GM19438 (cell line): Measurements from ENCODE around the gene RHOT1.
"Not testable (repeated sequence)": the region's sequence is repeated elsewhere in the genome, so short reads cannot be mapped to it uniquely, and the experiment has no call there.

Source experiments
- ATAC-seq: cut with Tn5 transposase; IDR thresholded peaks from one replicate; pipeline ENCODE4 v1.9.1; 2021; ENCODE audit warnings: low read depth; ENCODE audit not compliant: unreplicated experiment

Gene RHOT1

DNA sequence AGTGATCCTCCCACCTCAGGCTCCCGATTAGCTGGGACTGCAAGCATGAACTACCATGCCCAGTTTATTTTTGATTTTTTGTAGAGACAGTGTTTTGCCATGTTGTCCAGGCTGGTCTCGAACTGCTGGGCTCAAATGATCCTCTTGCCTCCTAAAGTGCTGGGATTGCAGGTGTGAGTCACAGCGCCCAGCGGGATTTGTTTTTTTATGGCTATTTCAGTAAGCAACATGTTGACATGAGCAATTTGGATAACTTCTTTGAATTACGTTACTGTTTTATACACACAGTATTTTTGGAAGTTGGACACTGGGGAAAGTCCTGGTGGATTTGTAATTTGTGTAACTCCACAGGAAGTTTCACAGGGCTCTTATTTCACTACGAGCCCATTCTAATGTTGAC lies 18.5 kb upstream of the RHOT1 start:
- no peak for ATAC-seq

- no peak for ATAC-seq
Measured at GRCh38 chr17:32124985-32125847, 17.1 kb upstream of the RHOT1 start.

DNA sequence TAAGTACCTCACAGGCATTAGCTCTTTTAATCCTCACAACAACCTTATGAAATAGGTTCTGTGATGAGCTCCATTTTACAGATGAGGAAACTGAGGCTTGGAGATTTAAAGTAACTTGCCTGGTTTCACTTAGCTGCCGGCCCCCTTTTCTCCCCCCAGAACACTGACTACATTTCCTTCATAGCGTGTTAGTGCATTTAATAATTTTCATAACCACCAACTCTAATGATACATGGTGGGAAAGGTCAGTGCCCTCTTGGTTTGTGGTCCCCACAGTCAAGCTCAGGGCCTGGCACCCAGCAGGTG lies 16.5 kb upstream of the RHOT1 start:
- no peak for ATAC-seq

DNA sequence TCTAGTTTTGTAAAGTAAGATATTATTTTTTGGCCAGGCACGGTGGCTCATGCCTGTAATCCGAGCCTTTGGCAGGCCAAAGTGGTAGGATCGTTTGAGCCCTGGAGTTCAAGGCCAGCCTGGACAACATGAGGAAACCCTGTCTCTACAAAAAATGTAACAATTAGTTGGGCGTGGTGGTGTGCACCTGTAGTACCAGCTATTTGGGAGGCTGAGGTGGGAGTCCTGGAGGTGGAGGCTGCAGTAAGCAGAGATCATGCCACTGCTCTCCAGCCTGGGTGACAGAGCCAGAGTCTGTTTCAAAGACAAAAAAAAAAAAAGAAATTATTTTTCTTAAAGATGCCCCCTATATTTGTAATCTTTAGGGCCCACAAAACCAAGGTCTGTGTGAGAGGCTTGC lies 16.0 kb upstream of the RHOT1 start:
- ATAC-seq: no peak

DNA sequence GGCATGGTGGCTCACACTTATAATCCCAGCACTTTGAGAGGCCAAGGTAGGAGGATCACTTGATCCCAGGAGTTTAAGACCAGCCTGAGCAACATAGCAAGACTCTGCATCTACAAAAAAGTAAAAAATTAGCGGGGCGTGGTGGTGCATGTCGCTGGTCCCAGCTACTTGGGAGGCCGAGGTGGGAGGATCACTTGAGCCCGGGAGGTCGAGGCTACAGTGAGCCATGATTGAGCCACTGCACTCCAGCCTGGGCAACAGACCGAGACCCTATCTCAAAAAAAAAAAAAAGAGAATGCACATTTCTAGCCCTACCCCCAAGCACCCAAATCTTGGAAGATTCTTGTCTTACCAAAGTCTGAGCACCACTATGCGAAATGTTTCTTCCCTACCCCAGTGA lies 15.6 kb upstream of the RHOT1 start:
- no peak for ATAC-seq

DNA sequence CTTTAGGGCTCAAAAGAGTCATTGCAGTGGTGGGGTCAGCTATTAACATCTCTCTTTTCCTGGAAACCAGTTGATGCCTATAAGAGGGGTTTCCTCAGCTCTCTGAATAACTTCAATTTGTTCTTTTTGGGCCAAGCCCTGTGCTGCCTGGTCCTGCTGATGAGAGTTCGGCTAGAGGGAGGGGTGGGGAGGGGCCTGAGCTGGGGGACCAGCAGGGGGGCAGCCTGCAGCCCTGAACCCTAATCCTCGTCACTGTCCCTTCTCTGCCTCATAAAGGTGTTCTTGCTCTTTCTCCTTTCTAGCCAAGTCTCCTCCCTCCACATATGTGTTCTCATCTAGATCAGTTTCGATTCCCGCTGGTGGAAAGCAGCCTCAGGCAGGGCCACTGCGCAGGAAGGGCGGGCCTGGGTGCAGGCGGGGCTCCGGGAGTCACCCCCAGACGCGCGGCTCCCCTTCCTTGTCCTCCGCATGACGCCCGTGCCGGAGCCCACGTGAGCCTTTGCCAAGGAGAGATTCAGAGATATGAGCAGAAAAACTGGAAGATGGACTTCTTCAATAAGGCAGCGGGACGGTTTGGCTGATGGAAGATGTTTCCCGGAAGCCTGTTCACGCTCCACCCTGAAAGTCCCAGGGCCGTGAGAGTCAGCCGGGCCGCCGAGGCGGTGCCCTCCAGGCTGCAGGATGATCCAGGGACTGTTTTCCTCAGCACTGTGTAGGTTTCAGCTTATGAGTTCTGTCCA lies 15.0 kb upstream of the RHOT1 start:
- ATAC-seq: peak; percentile 80

DNA sequence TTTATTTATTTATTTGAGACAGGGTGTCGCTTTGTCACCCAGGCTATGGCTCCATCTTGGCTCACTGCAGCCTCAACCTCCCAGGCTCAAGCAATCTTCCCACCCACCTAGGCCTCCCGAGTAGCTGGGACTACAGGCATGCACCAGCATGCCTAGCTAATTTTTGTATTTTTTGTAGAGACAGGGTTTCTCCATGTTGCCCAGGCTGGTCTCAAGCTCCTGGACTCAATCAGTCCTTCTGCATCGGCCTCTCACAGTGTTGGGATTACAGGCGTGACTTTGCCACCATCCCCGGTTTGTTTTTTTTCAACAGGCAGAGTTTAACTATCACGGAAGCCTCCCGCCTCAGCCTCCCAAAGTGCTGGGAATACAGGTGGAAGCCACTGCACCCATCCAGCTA lies 13.8 kb upstream of the RHOT1 start:
- not testable (repeated sequence) for ATAC-seq

DNA sequence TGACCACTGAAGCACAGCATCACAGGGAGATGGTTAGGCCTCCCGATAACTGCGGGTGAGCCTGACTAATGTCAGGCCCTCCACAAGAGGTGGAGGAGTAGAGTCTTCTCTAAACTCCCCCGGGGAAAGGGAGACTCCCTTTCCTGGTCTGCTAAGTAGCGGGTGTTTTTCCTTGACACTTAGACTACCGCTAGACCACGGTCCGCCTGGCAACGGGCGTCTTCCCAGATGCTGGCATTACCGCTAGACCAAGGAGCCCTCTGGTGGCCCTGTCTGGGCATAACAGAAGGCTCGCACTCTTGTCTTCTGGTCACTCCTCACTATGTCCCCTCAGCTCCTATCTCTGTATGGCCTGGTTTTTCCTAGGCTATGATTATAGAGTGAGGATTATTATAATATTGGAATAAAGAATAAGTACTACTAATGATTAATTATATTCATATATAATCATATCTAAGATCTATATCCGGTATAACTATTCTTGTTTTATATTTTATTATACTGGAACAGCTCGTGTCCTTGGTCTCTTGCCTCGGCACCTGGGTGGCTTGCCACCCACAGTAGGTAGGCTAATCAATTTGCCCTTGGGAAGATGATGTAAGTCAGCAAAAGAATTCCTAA lies 6.7 kb upstream of the RHOT1 start:
- not testable (repeated sequence) for ATAC-seq

DNA sequence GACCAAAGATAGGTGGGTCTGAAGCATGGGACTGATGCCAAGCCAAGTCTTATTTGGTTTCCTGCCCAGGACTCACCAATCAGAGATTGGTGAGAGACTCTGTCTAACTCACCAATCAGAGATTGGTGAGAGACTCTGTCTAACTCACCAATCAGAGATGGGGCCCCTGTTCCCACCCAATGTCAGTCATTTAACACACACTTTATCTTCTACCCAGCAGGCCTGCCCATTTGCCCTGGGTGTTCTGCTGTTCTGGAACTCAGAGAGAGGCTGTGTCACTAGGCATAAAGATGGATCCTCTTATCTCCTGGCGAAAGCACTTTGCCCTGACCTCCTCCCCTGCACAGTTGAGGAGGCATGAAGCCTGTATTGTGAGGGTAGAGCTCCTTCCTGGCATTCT lies 5.4 kb upstream of the RHOT1 start:
- ATAC-seq: no peak

DNA sequence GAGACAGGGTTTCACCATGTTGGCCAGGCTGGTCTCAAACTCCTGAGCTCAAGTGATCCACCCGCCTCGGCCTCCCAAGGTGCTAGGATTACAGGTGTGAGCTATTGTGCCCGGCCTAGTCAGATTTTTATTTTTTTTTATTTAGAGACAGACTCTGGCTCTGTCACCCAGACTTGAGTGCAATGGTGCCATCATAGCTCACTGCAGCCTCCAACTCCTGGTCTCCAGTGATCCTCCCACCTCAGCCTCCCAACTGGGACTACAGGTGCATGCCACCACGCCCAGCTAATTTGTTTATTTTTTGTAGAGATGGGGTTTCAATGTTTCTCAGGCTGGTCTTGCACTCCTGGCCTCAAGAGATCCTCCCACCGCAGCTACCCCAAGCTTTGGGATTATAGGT lies 2.8 kb upstream of the RHOT1 start:
- not testable (repeated sequence) for ATAC-seq

- no peak for ATAC-seq
Measured at GRCh38 chr17:32141258-32141657, 1.0 kb upstream of the RHOT1 start.

GRCh38 chr17:32141679-32142037 lies 644 bp upstream of the RHOT1 start:
- ATAC-seq: no peak

- ATAC-seq: no peak
Measured at GRCh38 chr17:32142857-32143526, 690 bp downstream of the RHOT1 start.

GRCh38 chr17:32143527-32143870 lies 1.2 kb downstream of the RHOT1 start:
- ATAC-seq: no peak

DNA sequence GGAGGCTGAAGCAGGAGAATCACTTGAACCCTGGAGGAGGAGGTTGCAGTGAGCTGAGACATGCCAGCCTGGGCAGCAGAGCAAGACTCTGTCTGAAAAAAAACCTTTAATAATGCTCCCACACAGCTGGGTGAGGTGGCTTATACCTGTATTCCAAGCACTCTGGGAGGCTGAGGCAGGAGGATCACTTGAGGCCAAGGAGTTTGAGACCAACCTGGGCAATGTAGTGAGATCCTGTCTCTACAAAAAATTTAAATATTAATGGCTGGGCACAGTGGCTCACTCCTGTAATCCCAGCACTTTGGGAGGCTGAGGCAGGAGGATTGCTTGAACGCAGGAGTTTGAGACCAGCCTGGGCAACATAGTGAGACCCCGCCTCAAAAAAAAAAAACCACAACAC lies 2.1 kb downstream of the RHOT1 start:
- not testable (repeated sequence) for ATAC-seq

DNA sequence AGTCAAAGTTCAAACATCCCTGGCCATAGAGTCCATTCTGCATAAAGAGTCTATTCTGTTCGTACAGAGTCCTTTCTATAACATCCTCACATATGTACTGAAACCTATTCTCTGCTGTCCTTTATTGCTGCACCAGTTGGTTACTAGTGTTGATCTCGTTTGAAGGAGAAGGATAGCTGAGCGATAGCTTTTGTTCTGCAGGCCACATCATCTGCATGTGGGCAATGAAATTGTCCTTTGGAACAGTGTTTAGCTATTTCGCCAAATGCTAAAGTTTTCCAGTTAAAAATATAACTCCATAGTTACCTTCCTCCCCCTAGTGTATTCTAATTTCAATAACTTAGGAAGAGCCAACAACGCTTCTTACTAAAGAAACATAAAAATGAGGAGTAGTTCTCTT lies 6.0 kb downstream of the RHOT1 start:
- no peak for ATAC-seq

DNA sequence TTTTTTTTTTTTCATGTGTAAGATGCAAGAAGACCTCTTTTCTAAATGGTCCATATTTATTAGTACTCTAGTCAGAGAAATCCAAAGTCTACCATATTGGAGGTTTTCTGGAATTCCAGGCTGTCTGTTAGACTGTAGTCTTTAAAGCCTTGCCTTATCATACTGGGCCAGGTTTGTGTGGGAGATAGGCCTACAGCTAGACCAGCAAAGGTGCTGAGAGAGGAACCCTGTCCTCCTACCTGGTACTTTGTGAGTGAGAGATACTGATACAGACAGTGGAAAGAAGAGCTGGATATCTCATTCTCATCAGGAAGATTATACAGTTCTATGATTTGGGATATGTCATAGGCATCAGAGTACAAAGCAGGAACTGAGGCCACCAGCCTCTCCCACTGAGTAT lies 8.1 kb downstream of the RHOT1 start:
- ATAC-seq: no peak

DNA sequence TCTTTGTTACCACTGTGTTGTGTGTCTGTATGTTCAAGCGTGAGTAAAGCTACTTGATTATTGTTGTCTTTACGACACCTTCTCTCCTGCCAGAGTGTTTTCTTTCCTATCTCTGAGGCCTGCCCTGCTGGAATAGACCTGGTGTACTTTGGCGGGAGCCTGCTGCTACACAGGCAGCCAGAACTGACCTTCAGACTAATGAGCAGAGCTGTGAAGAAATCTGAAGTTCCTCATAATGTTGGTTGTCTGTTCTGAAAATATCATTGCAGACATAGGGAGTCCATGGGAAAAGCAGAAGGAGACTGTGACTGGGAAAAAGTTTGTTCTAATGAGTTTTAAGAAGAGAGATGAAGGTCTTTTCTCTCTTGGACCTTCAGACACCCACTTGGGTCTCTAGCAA lies 9.8 kb downstream of the RHOT1 start:
- ATAC-seq: no peak

GRCh38 chr17:32155896-32156295 lies 13.6 kb downstream of the RHOT1 start:
- no peak for ATAC-seq

DNA sequence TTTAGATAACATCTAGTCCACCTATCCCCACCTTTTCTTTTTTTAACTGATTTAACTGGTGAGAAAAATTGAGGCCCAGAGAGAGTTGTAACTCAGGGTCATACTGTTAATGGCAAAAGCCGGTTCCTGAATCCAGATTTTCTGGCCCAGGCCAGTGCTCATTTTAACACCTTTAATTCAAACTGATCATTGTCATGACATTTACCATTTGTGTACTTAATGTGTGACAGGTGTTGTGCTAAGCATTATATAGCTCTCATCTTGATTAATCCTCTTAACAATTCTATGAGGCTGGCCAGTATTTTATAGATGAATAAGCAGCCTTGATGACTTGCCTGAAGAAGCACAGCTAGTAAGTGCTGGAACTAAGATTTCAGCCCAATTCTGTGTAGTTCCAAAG lies 14.4 kb downstream of the RHOT1 start:
- no peak for ATAC-seq

GRCh38 chr17:32157225-32157624 lies 14.9 kb downstream of the RHOT1 start:
- no peak for ATAC-seq
